Calu3 (cell line): Measurements from ENCODE around the gene NKG7. TPM values are rescaled to one million over a fixed set of nuclear protein-coding genes. Genes with fewer than 3 reads are reported as not detected.

Source experiments
- BruUV-seq: library from RNA; stranded (reverse); fragments of 400-500 nt; replicated peaks from 2 replicates; lab custom pipeline; 2021; lab: Mats Ljungman, UMichigan
- CTCF ChIA-PET: fragments of 300-600 bp; sonication (Branson Sonifier 250); formaldehyde crosslinking; loops from one replicate; lab custom pipeline; 2022; ENCODE audit warnings: antibody characterized with exemption; lab: Charles Lee
- DNase-seq: peaks from one replicate; pipeline ENCODE4 v3.0.0; 2022
- H3K27ac Mint-ChIP-seq: one replicate; pipeline ENCODE4 v1.8.0; 2022; ENCODE audit warnings: mixed read lengths; ENCODE audit not compliant: unreplicated experiment
- H3K27me3 Mint-ChIP-seq: one replicate; pipeline ENCODE4 v1.8.0; 2022; ENCODE audit warnings: mixed read lengths; ENCODE audit not compliant: unreplicated experiment
- H3K36me3 Mint-ChIP-seq: one replicate; pipeline ENCODE4 v1.8.0; 2022; ENCODE audit warnings: mild to moderate bottlenecking, moderate library complexity, mixed read lengths; ENCODE audit not compliant: insufficient read depth, unreplicated experiment
- H3K4me1 Mint-ChIP-seq: one replicate; pipeline ENCODE4 v1.8.0; 2022; ENCODE audit warnings: mild to moderate bottlenecking, low read depth, mixed read lengths; ENCODE audit not compliant: unreplicated experiment
- H3K4me3 Mint-ChIP-seq: one replicate; pipeline ENCODE4 v1.8.0; 2022; ENCODE audit warnings: mild to moderate bottlenecking, low read depth, moderate library complexity, mixed read lengths; ENCODE audit not compliant: unreplicated experiment
- H3K9me3 Mint-ChIP-seq: one replicate; pipeline ENCODE4 v1.8.0; 2022; ENCODE audit warnings: low read depth, mixed read lengths; ENCODE audit not compliant: unreplicated experiment
- CTCF ChIP-seq: fragments of 200-600 bp; IDR thresholded peaks from one replicate; pipeline ENCODE4 v1.8.0; 2022; ENCODE audit warnings: antibody characterized with exemption; ENCODE audit not compliant: unreplicated experiment
- intact Hi-C: fragments of 100-400 bp; cut with micrococcal nuclease; formaldehyde crosslinking; loops from one replicate; pipeline ENCODE4 v1.10.0; 2022; ENCODE audit not compliant: unreplicated experiment
- total RNA-seq: library from RNA; stranded (reverse); gene quantifications from 2 replicates; pipeline ENCODE4 v1.2.3, GENCODE V29; 2022

The NKG7 gene
- total RNA-seq, 1 experiment from 2014 or later = not detected

DNA sequence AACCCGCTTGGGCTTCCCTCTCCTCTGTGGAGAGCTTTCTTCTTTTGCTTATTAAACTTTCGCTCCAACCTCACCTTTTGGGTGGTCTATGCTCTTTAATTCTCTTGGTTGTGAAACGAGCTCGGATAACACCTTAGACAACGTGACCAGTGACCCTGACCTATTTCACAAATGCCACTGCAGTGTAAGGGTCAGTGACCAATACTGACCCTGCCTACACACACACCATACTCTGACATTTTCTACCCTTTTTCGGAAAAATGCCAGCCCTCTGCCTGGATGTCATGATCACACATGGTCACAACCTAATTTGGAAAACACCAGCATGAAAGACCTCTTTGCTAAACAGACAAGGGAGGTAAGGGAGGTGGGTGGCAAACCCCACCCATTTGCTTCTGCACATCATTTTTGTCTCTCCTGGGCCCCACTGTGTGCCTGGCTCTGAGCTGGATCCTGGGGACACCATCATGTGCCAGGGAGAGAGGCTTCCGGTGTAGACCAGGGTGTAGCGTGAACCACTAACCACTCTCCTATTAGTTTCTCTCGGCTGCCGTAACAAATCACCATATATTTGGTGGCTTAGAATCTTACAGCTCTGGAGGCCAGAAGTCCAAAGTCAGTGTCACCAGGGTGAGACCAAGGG, 16.2 kb downstream of the NKG7 start:
- CTCF ChIA-PET = no interaction called here
- Mint-ChIP-seq H3K27me3 (no peaks in the 10 kb centered on the region), H3K9me3 (no peaks in the 10 kb centered on the region), H3K36me3 (peaks cover 16% of the 10 kb centered on the region), H3K4me3 (no peak overlapping the region), H3K4me1 (no peaks in the 10 kb centered on the region), H3K27ac (no peak overlapping the region)
- intact Hi-C loops = no loop called here
- no TSS peak for BruUV-seq
- no peak for TF ChIP-seq CTCF
- no peak for DNase-seq

GRCh38 chr19:51354742-51355148, 17.7 kb downstream of the NKG7 start:
- CTCF ChIA-PET = interaction anchor here (0.5 to 1.1 kb wide), 3 partner anchors 39 to 306 kb away, joined by 3 to 6 read pairs (median 4); no protein-coding TSS in a partner anchor
- DNase-seq = no peak
- peaks cover 25% of the 10 kb centered on the region for H3K36me3 Mint-ChIP-seq
- intact Hi-C loops = no loop called here
- no peaks in the 10 kb centered on the region for H3K9me3 Mint-ChIP-seq
- no TSS peak for BruUV-seq
- H3K27ac Mint-ChIP-seq = peak overlapping the region; percentile 18
- H3K4me1 Mint-ChIP-seq = no peaks in the 10 kb centered on the region
- H3K27me3 Mint-ChIP-seq = no peaks in the 10 kb centered on the region
- TF ChIP-seq CTCF = no peak
- no peak overlapping the region for H3K4me3 Mint-ChIP-seq

DNA sequence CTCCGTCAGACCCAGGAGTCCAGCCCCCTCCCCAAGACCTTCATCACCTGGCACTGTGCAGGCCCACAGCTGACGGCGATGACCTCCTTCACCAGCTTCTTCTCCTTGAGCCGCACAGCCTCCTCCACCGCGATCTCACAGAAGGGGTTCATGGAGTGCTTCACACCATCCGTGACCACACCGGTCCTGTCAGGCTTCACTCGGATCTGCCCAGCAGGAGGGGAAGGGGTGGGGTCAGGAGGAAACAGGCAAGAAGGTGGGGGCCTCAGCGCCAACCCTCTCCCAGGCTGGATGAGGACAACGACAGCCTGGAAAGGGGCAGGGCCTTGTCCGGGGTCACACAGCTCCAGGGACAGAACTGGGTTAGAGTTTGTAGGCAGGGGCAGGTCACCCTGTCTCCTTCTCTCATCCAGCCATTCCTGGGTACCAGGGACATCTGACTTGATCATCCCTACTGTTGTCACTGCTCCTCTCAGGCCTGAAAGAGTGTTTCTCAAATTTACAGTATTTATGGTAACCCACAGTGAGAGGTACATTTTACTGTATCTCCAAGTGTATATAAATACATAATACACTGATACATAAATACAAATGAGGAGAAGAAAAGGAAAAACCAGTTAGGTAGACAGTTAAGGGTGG, 18.2 kb downstream of the NKG7 start:
- peak overlapping the region; percentile 18 for H3K27ac Mint-ChIP-seq
- CTCF ChIA-PET = interaction anchor here (1.0 to 1.1 kb wide), 2 partner anchors 40 to 79 kb away, joined by 3 to 6 read pairs; no protein-coding TSS in a partner anchor
- BruUV-seq = no TSS peak
- H3K27me3 Mint-ChIP-seq = no peaks in the 10 kb centered on the region
- no peak overlapping the region for H3K4me3 Mint-ChIP-seq
- no peak for DNase-seq
- intact Hi-C loops = no loop called here
- no peaks in the 10 kb centered on the region for H3K9me3 Mint-ChIP-seq
- no peaks in the 10 kb centered on the region for H3K4me1 Mint-ChIP-seq
- no peak for TF ChIP-seq CTCF
- H3K36me3 Mint-ChIP-seq = peaks cover 30% of the 10 kb centered on the region

GRCh38 chr19:51352783-51353360, 19.6 kb downstream of the NKG7 start:
- intact Hi-C loops = no loop called here
- Mint-ChIP-seq H3K27ac (no peak overlapping the region), H3K4me1 (peaks cover 2% of the 10 kb centered on the region), H3K36me3 (peaks cover 31% of the 10 kb centered on the region), H3K27me3 (no peaks in the 10 kb centered on the region), H3K4me3 (no peak overlapping the region), H3K9me3 (no peaks in the 10 kb centered on the region)
- CTCF ChIA-PET = interaction anchor here (0.6 to 0.7 kb wide), 2 partner anchors 35 to 54 kb away, joined by 3 to 5 read pairs; no protein-coding TSS in a partner anchor
- DNase-seq = no peak
- TF ChIP-seq CTCF = no peak
- BruUV-seq = no TSS peak
